Measurements from ENCODE around the gene DRAM1.
"Not testable (repeated sequence)": the region's sequence is repeated elsewhere in the genome, so short reads cannot be mapped to it uniquely, and the experiment has no call there.

Gene DRAM1

GRCh38 chr12:101855976-101856375 lies 21.4 kb upstream of the DRAM1 start:
- Histone ChIP-seq H3K36me3 (no peaks in the 10 kb centered on the region), H3K27ac (peak overlapping the region; percentile 81), H3K27me3 (no peaks in the 10 kb centered on the region), H3K9me3 (no peaks in the 10 kb centered on the region), H3K4me1 (ENCODE audit: control insufficient read depth in 1 of 2, insufficient read depth in 1 of 2, low read depth in 1 of 2, low read length in 1 of 2) (peaks cover 44 to 49% of the 10 kb centered on the region in 2 experiments), H3K4me3 (ENCODE audit: low read depth in 1 of 2, low read length in 1 of 2) (no peak overlapping the region)
- TF ChIP-seq, protein P1, sequence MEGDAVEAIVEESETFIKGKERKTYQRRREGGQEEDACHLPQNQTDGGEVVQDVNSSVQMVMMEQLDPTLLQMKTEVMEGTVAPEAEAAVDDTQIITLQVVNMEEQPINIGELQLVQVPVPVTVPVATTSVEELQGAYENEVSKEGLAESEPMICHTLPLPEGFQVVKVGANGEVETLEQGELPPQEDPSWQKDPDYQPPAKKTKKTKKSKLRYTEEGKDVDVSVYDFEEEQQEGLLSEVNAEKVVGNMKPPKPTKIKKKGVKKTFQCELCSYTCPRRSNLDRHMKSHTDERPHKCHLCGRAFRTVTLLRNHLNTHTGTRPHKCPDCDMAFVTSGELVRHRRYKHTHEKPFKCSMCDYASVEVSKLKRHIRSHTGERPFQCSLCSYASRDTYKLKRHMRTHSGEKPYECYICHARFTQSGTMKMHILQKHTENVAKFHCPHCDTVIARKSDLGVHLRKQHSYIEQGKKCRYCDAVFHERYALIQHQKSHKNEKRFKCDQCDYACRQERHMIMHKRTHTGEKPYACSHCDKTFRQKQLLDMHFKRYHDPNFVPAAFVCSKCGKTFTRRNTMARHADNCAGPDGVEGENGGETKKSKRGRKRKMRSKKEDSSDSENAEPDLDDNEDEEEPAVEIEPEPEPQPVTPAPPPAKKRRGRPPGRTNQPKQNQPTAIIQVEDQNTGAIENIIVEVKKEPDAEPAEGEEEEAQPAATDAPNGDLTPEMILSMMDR (IDR thresholded peaks at IDR 0.05): no peak

DNA sequence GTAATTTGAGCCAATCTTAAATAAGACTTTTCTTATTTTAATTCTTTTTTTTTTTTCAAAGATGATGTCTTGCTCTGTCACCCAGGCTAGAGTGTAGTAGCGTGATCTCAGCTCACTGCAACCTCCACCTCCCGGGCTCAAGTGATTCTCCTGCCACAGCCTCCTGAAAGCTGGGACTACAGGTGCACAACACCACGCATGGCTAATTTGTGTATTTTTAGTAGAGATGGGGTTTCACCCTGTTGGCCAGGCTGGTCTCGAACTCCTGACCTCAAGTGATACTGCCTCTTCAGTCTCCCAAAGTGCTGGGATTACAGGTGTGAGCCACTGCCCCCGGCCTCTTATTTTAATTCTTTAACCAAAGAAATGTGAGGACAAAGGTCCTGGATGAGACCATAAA lies 20.8 kb upstream of the DRAM1 start:
- H3K4me3 ChIP-seq (ENCODE audit: low read depth in 1 of 2, low read length in 1 of 2); H3K36me3 ChIP-seq; H3K27me3 ChIP-seq; H3K9me3 ChIP-seq: not testable (repeated sequence)
- Histone ChIP-seq H3K27ac (peak overlapping the region; percentile 81), H3K4me1 (ENCODE audit: control insufficient read depth in 1 of 2, insufficient read depth in 1 of 2, low read depth in 1 of 2, low read length in 1 of 2) (peaks cover 44 to 46% of the 10 kb centered on the region in 2 experiments)

GRCh38 chr12:101857043-101857558 lies 20.3 kb upstream of the DRAM1 start:
- Histone ChIP-seq H3K4me3 (ENCODE audit: low read depth in 1 of 2, low read length in 1 of 2) (peak overlapping the region in 1 of 2 experiments; percentile 12), H3K36me3 (no peaks in the 10 kb centered on the region), H3K4me1 (ENCODE audit: control insufficient read depth in 1 of 2, insufficient read depth in 1 of 2, low read depth in 1 of 2, low read length in 1 of 2) (peaks cover 44 to 46% of the 10 kb centered on the region in 2 experiments), H3K9me3 (no peaks in the 10 kb centered on the region), H3K27ac (peak overlapping the region; percentile 81), H3K27me3 (no peaks in the 10 kb centered on the region)
- TF ChIP-seq, protein P1 (IDR thresholded peaks at IDR 0.05): no peak

DNA sequence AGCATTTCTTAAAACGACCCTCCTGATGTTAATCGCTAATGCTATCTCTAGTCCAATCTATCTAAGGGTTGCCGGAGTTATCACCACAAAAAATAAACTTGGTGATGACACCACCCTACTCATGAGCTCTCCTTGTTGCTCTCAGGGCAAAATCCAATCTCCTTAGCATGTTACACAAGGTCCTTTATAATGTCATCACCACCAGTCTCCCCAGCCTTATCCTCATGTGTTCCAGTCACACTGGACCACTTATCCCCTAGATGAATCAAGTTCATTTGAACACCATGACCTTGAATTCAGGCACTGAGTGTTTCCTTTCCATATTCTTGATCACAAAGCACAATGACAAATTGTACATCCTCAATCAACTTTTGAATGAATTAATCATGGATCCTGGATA lies 19.0 kb upstream of the DRAM1 start:
- H3K9me3 ChIP-seq: no peaks in the 10 kb centered on the region
- no peak overlapping the region for H3K4me3 ChIP-seq (ENCODE audit: low read depth in 1 of 2, low read length in 1 of 2)
- peak overlapping the region; percentile 81 for H3K27ac ChIP-seq
- TF ChIP-seq, protein P1 (IDR thresholded peaks at IDR 0.05): no peak
- no peaks in the 10 kb centered on the region for H3K27me3 ChIP-seq
- no peaks in the 10 kb centered on the region for H3K36me3 ChIP-seq
- H3K4me1 ChIP-seq (ENCODE audit: control insufficient read depth in 1 of 2, insufficient read depth in 1 of 2, low read depth in 1 of 2, low read length in 1 of 2): peaks cover 44 to 46% of the 10 kb centered on the region in 2 experiments

DNA sequence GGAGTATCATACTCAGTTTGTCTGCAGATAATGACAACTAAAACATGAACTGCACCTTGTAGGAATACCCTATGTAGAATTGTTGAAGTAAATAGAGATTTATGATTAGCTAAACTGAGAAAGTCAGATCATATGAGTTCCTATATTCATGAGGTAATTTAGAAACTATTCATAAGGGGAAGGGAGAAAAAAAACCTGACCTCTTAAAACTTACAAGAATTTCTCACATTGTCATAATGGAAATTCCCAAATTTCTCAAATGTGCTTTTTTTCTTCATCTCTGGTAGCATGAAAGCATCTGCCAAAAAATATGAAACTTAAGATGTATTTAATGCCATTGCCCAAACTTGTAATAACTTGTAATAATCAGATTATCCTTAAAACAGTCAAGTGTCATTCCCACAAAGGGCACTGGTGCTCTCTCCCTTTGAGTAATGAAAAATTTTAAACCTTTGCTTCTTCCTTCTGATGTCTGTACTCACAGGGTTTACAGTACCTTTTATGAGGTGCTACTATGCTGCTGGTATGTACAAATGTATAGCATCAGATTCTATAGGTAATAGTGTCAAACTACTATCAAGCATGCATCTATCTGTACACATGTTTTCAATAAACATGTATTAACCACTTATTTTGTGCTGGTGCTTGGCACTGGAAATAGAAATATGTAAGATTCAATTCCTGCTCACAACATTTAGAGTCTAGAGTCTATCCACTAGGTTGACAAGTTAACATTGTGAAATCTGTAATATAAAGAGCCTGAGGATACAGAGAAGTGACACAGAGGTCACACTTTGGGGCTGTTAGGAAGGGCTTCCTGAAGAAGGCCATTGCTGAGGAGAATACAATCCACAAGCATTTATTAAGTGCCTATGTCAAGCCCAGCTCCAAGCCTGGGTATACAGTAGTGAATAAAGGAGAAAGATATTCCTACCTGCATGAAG lies 17.4 kb upstream of the DRAM1 start:
- Histone ChIP-seq H3K36me3 (no peaks in the 10 kb centered on the region), H3K4me3 (ENCODE audit: low read depth in 1 of 2, low read length in 1 of 2) (no peak overlapping the region), H3K27me3 (no peaks in the 10 kb centered on the region), H3K27ac (no peak overlapping the region), H3K9me3 (no peaks in the 10 kb centered on the region), H3K4me1 (ENCODE audit: control insufficient read depth in 1 of 2, insufficient read depth in 1 of 2, low read depth in 1 of 2, low read length in 1 of 2) (peaks cover 36 to 42% of the 10 kb centered on the region in 2 experiments)
- TF ChIP-seq, protein P1 (IDR thresholded peaks at IDR 0.05): no peak

GRCh38 chr12:101861688-101862087 lies 15.7 kb upstream of the DRAM1 start:
- peaks cover 32 to 34% of the 10 kb centered on the region in 2 experiments for H3K4me1 ChIP-seq (ENCODE audit: control insufficient read depth in 1 of 2, insufficient read depth in 1 of 2, low read depth in 1 of 2, low read length in 1 of 2)
- not testable (repeated sequence) for H3K9me3 ChIP-seq; H3K27ac ChIP-seq; H3K27me3 ChIP-seq; H3K4me3 ChIP-seq (ENCODE audit: low read depth in 1 of 2, low read length in 1 of 2); H3K36me3 ChIP-seq

Data from neutrophil (primary cell).